ENCODE results near the gene SPOCK3.

SPOCK3 gene

GRCh38 chr4:167105857-167106256 is 128.4 kb downstream of the SPOCK3 start:
- ATAC-seq = no peak
- TF ChIP-seq ZFP30 (CRISPR knock-in tag; IDR thresholded peaks at IDR 0.05) = no peak
- no peak for TF ChIP-seq SNAI2 (CRISPR knock-in tag; IDR thresholded peaks at IDR 0.05)
- no peak for TF ChIP-seq ISL1 (CRISPR knock-in tag; IDR thresholded peaks at IDR 0.05)
- no peak for TF ChIP-seq PATZ1 (CRISPR knock-in tag; IDR thresholded peaks at IDR 0.05; ENCODE audit: borderline replicate concordance)

- TF ChIP-seq GLIS3 (CRISPR knock-in tag; IDR thresholded peaks at IDR 0.05) (no peak), TOX (CRISPR knock-in tag; IDR thresholded peaks at IDR 0.05; ENCODE audit: borderline replicate concordance) (no peak), TSHZ2 (CRISPR knock-in tag; IDR thresholded peaks at IDR 0.05) (no peak), ISL1 (CRISPR knock-in tag; IDR thresholded peaks at IDR 0.05) (no peak), ESRRG (CRISPR knock-in tag; IDR thresholded peaks at IDR 0.05) (no peak), ZFP3 (CRISPR knock-in tag; IDR thresholded peaks at IDR 0.05) (no peak), CREB5 (CRISPR knock-in tag; IDR thresholded peaks at IDR 0.05; ENCODE audit: low read depth) (no peak), ZNF8 (CRISPR knock-in tag; IDR thresholded peaks at IDR 0.05) (no peak), ZNF565 (CRISPR knock-in tag; conservative IDR thresholded peaks at IDR 0.05; ENCODE audit: low read depth) (no peak), RARB (CRISPR knock-in tag; IDR thresholded peaks at IDR 0.05) (no peak), ZFP30 (CRISPR knock-in tag; IDR thresholded peaks at IDR 0.05) (no peak), TCF4 (CRISPR knock-in tag; IDR thresholded peaks at IDR 0.05; ENCODE audit: borderline replicate concordance) (no peak)
- ATAC-seq = no peak
Measured at GRCh38 chr4:167102475-167102874, 131.8 kb downstream of the SPOCK3 start.

- no peak for ATAC-seq
- TF ChIP-seq TCF4 (CRISPR knock-in tag; IDR thresholded peaks at IDR 0.05; ENCODE audit: borderline replicate concordance) (no peak), BACH2 (CRISPR knock-in tag; IDR thresholded peaks at IDR 0.05; ENCODE audit: borderline replicate concordance) (no peak)
Measured at GRCh38 chr4:167101035-167101434, 133.3 kb downstream of the SPOCK3 start.

GRCh38 chr4:167100120-167100519 is 134.2 kb downstream of the SPOCK3 start:
- ATAC-seq = no peak
- TF ChIP-seq TSHZ2 (CRISPR knock-in tag; IDR thresholded peaks at IDR 0.05) = no peak
- TF ChIP-seq ZFP30 (CRISPR knock-in tag; IDR thresholded peaks at IDR 0.05) = no peak
- no peak for TF ChIP-seq SNAI2 (CRISPR knock-in tag; IDR thresholded peaks at IDR 0.05)
- TF ChIP-seq CREB5 (CRISPR knock-in tag; IDR thresholded peaks at IDR 0.05; ENCODE audit: low read depth) = no peak
- TF ChIP-seq GLIS3 (CRISPR knock-in tag; IDR thresholded peaks at IDR 0.05) = no peak

- no peak for ATAC-seq
- no peak for TF ChIP-seq TOX (CRISPR knock-in tag; IDR thresholded peaks at IDR 0.05; ENCODE audit: borderline replicate concordance)
- TF ChIP-seq TCF4 (CRISPR knock-in tag; IDR thresholded peaks at IDR 0.05; ENCODE audit: borderline replicate concordance) = no peak
- TF ChIP-seq ESRRG (CRISPR knock-in tag; IDR thresholded peaks at IDR 0.05) = no peak
- no peak for TF ChIP-seq ARNTL (CRISPR knock-in tag; IDR thresholded peaks at IDR 0.05; ENCODE audit: borderline replicate concordance, low read depth)
- TF ChIP-seq ZNF565 (CRISPR knock-in tag; conservative IDR thresholded peaks at IDR 0.05; ENCODE audit: low read depth) = no peak
- TF ChIP-seq ZNF70 (CRISPR knock-in tag; IDR thresholded peaks at IDR 0.05) = no peak
- TF ChIP-seq SNAI2 (CRISPR knock-in tag; IDR thresholded peaks at IDR 0.05) = no peak
- TF ChIP-seq CREB5 (CRISPR knock-in tag; IDR thresholded peaks at IDR 0.05; ENCODE audit: low read depth) = no peak
Measured at GRCh38 chr4:167088115-167088514, 146.2 kb downstream of the SPOCK3 start.
